Subcutaneous adipose tissue (tissue), 4 donors: ENCODE results near the gene PCGF3. TPM values are rescaled to one million over a fixed set of nuclear protein-coding genes. Genes with fewer than 3 reads are reported as not detected.

ENCODE experiments used
- total RNA-seq, 4 donors: library from RNA; depleted of rRNA; stranded (reverse); fragments of >200 nt; gene quantifications; one replicate each; pipeline ENCODE4 v1.1.0, GENCODE V29; 2016
- TF ChIP-seq, protein P1 (sequence below): fragments of 450-650 bp; IDR thresholded peaks from one replicate; pipeline ENCODE4 v1.5.1; 2016; ENCODE audit warnings: low read depth, mild to moderate bottlenecking, control low read depth, antibody characterized with exemption, moderate library complexity

PCGF3 gene
- total RNA-seq, 4 donors from 2014 or later: 36.7 to 72.2 (median 55.0) TPM

DNA sequence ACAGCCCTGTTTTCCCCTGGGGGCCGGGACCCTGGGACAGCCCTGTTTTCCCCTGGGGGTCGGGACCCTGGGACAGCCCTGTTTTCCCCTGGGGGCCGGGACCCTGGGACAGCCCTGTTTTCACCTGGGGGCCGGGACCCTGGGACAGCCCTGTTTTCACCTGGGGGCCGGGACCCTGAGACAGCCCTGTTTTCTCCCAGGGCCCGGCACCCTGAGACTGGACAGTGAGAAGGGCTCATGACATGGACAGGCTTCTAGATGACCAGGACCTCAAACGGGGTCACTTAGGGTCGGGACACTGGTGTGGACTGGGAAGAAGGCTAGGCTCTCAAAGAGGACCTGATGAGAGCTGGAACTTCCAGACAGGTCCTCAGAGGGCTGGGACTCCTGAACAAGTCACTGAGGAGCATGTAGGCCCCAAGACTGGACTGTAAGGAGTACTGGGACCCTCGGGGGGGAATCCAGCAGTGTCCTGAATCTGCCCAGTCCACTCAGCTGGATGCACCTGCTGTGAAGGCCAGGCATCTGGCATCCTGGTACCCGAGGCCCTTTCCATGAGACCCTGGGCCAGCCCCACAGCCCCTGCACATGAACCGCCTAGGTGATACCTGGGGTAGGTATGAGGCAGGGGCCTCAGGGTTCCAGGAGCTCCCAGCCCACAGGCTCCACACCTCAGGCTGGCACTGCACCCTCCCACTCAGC is 2.4 kb downstream of the PCGF3 start:
- TF ChIP-seq, protein P1, sequence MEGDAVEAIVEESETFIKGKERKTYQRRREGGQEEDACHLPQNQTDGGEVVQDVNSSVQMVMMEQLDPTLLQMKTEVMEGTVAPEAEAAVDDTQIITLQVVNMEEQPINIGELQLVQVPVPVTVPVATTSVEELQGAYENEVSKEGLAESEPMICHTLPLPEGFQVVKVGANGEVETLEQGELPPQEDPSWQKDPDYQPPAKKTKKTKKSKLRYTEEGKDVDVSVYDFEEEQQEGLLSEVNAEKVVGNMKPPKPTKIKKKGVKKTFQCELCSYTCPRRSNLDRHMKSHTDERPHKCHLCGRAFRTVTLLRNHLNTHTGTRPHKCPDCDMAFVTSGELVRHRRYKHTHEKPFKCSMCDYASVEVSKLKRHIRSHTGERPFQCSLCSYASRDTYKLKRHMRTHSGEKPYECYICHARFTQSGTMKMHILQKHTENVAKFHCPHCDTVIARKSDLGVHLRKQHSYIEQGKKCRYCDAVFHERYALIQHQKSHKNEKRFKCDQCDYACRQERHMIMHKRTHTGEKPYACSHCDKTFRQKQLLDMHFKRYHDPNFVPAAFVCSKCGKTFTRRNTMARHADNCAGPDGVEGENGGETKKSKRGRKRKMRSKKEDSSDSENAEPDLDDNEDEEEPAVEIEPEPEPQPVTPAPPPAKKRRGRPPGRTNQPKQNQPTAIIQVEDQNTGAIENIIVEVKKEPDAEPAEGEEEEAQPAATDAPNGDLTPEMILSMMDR: no peak

GRCh38 chr4:708631-708933 is 3.0 kb downstream of the PCGF3 start:
- TF ChIP-seq, protein P1: no peak

DNA sequence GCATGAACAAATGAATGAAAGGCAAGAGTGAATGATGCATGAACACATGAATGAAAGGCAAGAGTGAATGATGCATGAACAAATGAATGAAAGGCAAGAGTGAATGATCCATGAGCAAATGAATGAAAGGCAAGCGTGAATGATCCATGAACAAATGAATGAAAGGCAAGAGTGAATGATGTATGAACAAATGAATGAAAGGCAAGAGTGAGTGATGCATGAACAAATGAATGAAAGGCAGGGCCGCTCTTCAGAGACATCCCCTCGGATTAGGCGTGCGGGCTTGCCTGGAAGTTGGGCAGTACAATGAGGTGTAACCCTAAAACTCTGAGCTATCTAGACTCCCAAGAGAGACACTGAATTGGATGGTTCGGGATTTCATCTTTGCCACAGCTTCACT is 3.7 kb downstream of the PCGF3 start:
- TF ChIP-seq, protein P1: no peak

DNA sequence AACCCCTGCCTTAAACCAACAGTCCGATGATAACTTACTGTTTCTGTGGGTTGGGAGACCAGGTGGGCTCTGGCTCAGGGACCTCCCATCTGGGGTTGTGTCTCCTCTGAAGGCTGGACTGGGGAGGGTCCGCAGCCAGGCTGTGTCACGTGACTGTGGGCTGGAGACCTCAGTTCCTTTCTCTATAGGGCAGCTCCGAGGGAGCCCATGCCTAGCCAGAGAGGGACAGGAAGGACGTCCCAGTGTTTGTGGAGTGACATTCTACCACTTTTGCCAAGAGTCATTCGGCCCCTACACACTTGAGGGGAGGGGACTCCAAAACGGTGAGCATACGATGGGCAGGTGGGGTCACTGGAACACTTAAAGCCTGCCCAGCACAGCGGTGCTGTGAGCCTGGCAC is 4.5 kb downstream of the PCGF3 start:
- TF ChIP-seq, protein P1: no peak

GRCh38 chr4:710916-711315 is 5.3 kb downstream of the PCGF3 start:
- TF ChIP-seq, protein P1: no peak

DNA sequence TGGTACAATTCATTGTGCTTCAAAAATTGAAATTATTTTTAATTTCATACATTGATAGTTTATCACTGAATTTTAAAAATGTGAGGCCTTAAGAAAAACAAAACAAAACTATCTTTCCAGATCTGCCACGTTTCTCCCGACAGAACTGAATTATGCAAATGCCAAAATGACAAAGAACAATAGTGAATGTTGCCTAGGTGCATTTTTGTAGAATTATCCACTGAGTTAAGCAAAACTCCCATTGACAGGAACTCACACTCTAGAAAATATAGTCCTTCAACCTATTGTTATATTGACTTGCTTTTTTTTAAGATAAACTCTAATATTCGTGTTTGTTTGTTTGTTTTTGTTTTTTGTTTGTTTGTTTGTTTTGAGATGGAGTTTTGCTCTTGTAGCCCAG is 6.5 kb downstream of the PCGF3 start:
- TF ChIP-seq, protein P1: no peak

DNA sequence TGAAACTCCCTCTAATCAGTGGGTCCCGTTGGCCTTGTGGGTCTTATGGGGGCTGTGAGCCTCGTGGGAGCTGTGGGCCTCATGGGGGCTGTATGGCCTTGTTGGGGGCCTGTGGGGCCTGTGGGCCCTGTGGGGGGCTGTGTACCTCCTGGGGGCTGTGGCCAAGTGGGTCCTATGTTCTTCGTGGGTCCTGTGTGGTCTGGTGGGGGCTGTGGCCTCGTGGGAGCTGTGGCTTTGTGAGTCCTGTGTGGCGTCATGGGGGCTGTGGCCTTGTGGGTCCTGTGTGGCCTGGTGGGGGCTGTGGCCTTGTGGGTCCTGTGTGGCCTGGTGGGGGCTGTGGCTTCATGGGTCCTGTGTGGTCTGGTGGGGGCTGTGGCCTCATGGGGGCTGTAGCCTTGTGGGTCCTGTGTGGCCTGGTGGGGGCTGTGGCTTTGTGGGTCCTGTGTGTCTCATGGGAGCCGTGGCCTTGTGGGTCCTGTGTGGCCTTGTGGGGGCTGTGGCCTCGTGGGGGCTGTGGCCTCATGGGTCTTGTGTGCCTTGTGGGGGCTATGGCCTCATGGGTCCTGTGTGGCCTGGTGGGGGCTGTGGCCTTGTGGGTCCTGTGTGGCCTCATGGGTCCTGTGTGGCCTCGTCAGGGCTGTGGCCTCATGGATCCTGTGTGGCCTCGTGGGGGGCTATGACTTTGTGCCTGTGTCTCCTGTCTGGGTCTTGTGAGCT is 7.4 kb downstream of the PCGF3 start:
- TF ChIP-seq, protein P1: no peak
